K562 (cell line): Measurements from ENCODE around the gene ERFL. TPM values are rescaled to one million over a fixed set of nuclear protein-coding genes. Genes with fewer than 3 reads are reported as not detected.

Experiments
- ATAC-seq: fragments of 200-7000 bp; cut with Tn5 transposase; 3 replicates; pipeline ENCODE4 v1.9.1; 2020; ENCODE audit warnings: moderate library complexity
- BruUV-seq: library from RNA; stranded (reverse); fragments of 400-500 nt; replicated peaks from 2 replicates; lab custom pipeline; 2021; lab: Mats Ljungman, UMichigan
- CTCF ChIA-PET: fragments of 300-600 bp; formaldehyde crosslinking; extraction: SDS; loops from one replicate; lab custom pipeline; 2021; ENCODE audit warnings: low intra/inter-chr PET ratio; lab: Yijun Ruan, JAX
- POLR2A ChIA-PET: fragments of 300-600, 350-650 bp; sonication (Branson Sonifier 250); formaldehyde crosslinking; extraction: SDS; loops from one replicate; lab custom pipeline; 2021; ENCODE audit warnings: antibody characterized with exemption, inconsistent platforms; lab: Yijun Ruan, JAX
- DNase-seq, 4 experiments: peaks; one replicate each; pipeline versions ENCODE4 v3.0.0 to v3.0.0-alpha.2; 2011 to 2018; ENCODE audit warnings: low spot score in 3 of 4, mixed read lengths in 3 of 4; ENCODE audit errors: extremely low read depth in 1 of 4
- FAIRE-seq: peaks from 2 replicates; lab custom pipeline; 2011; peaks lifted over from hg19 to GRCh38; lab: Jason Lieb, UNC
- H2AFZ ChIP-seq: 2 replicates; pipeline ENCODE4 v1.6.0; 2011; ENCODE audit warnings: low read depth, low read length, control low read depth, inconsistent platforms
- H3K27ac ChIP-seq: fragments of 200-600 bp; 3 replicates; pipeline ENCODE4 v1.8.0; 2011; ENCODE audit warnings: low read depth, mild to moderate bottlenecking, control low read depth, inconsistent platforms, low read length, moderate library complexity, mixed read lengths; ENCODE audit errors: extremely low read depth
- H3K27me3 ChIP-seq, 2 experiments: fragments of 300-600 bp in 1 of 2; 2 replicates in 1 of 2; 3 replicates in 1 of 2; pipeline versions ENCODE4 v1.6.0 to v1.8.0; 2011; ENCODE audit warnings: inconsistent platforms in 2 of 2, low read length in 2 of 2, mild to moderate bottlenecking in 1 of 2, mixed read lengths in 1 of 2, moderate library complexity in 1 of 2; ENCODE audit not compliant: control insufficient read depth in 2 of 2, insufficient read depth in 2 of 2
- H3K36me3 ChIP-seq: fragments of 300-600 bp; 3 replicates; pipeline ENCODE4 v1.8.0; 2011; ENCODE audit warnings: mild to moderate bottlenecking, low read length, inconsistent platforms; ENCODE audit not compliant: control insufficient read depth, insufficient read depth
- H3K4me1 ChIP-seq, 2 experiments: fragments of 200-600 bp in 1 of 2; replicated peaks in 1 of 2; 2 replicates in 1 of 2; 3 replicates in 1 of 2; pipeline versions ENCODE4 v1.5.1 to v1.8.0; 2011; ENCODE audit warnings: inconsistent platforms in 2 of 2, low read length in 2 of 2, mild to moderate bottlenecking in 1 of 2, mixed read lengths in 1 of 2, moderate library complexity in 1 of 2; ENCODE audit not compliant: control insufficient read depth in 2 of 2, insufficient read depth in 2 of 2
- H3K4me2 ChIP-seq: 2 replicates; pipeline ENCODE4 v1.6.1; 2011; ENCODE audit warnings: low read length, control low read depth, inconsistent platforms, mixed read lengths; ENCODE audit not compliant: insufficient read depth
- H3K4me3 ChIP-seq: fragments of 200-600 bp; sonication (generic), shearing (Covaris generic); 2 replicates; pipeline ENCODE4 v1.5.1; 2016; ENCODE audit warnings: control low read depth, inconsistent platforms
- H3K79me2 ChIP-seq: fragments of 200-600 bp; 3 replicates; pipeline ENCODE4 v1.8.0; 2011; ENCODE audit warnings: low read length, inconsistent platforms; ENCODE audit not compliant: control insufficient read depth, insufficient read depth
- H3K9ac ChIP-seq, 2 experiments: 2 replicates each; pipeline versions ENCODE4 v1.6.0 to v1.6.1; 2011; ENCODE audit warnings: low read depth in 2 of 2, low read length in 2 of 2, control low read depth in 1 of 2, inconsistent platforms in 1 of 2, mild to moderate bottlenecking in 1 of 2, mixed read lengths in 1 of 2; ENCODE audit not compliant: insufficient read depth in 1 of 2
- H3K9me1 ChIP-seq: one replicate; pipeline ENCODE4 v1.6.0; 2011; ENCODE audit warnings: inconsistent platforms, mild to moderate bottlenecking, low read length, moderate library complexity; ENCODE audit not compliant: control insufficient read depth, insufficient read depth
- H3K9me3 ChIP-seq: replicated peaks from 2 replicates; pipeline ENCODE4 v1.5.1; 2011; ENCODE audit warnings: low read depth, low read length, inconsistent platforms; ENCODE audit not compliant: control insufficient read depth, insufficient read depth
- H4K20me1 ChIP-seq: replicated peaks from 2 replicates; pipeline ENCODE4 v1.6.1; 2011; ENCODE audit warnings: low read length, inconsistent platforms, mixed read lengths; ENCODE audit not compliant: control insufficient read depth, insufficient read depth
- MAX ChIP-seq: sonication (generic); formaldehyde crosslinking; IDR thresholded peaks from 2 replicates; pipeline ENCODE4 v1.9.0; 2022; ENCODE audit warnings: mild to moderate bottlenecking, missing genetic modification reagents
- NFIX ChIP-seq: fragments of 250-450 bp; sonication (Bioruptor Pico); IDR thresholded peaks from 2 replicates; pipeline ENCODE4 v1.4.0; 2020; ENCODE audit warnings: low read depth, mild to moderate bottlenecking, moderate library complexity
- POLR2B ChIP-seq: fragments of 450-650 bp; IDR thresholded peaks from 2 replicates; pipeline ENCODE4 v1.6.1; 2018; ENCODE audit warnings: low read depth; ENCODE audit not compliant: partially characterized antibody
- POLR2G ChIP-seq: fragments of 200-400 bp; formaldehyde crosslinking; IDR thresholded peaks from 2 replicates; pipeline ENCODE4 v1.6.1; 2017; ENCODE audit warnings: low read depth, mild to moderate bottlenecking, antibody characterized with exemption, low read length, moderate library complexity
- RBFOX2 ChIP-seq: fragments of 200-400 bp; formaldehyde crosslinking; IDR thresholded peaks from 2 replicates; pipeline ENCODE4 v1.6.1; 2017; ENCODE audit warnings: low read depth, mild to moderate bottlenecking, low read length, moderate library complexity
- WGBS: fragments of 100-300 bp; shearing (Covaris generic); methylation state at CpG from one replicate; pipeline ENCODE4 v1.1.6; 2016; ENCODE audit warnings: low coverage, mixed read lengths; ENCODE audit not compliant: insufficient coverage; ENCODE audit errors: missing lambda C conversion rate; 5-methylcytosine and 5-hydroxymethylcytosine counted together
- in situ Hi-C: fragments of 300-500 bp; cut with MboI; formaldehyde crosslinking; loops from 4 replicates; pipeline ENCODE4 v1.15.0; 2018; ENCODE audit warnings: inconsistent platforms, mixed read lengths
- intact Hi-C: fragments of 100-400 bp; cut with micrococcal nuclease; formaldehyde crosslinking; loops from 2 replicates; pipeline ENCODE4 v1.14.2; 2022
- polyA plus RNA-seq, 8 experiments: library from polyadenylated mRNA; depleted of rRNA in 4 of 8; stranded (reverse) in 5 of 8; unstranded in 3 of 8; fragments of >200 nt; fragmentation: Nextera tagmentation in 2 of 8; fragmentation: Illumina TruSeq in 1 of 8; extraction: Ambion mirVana in 2 of 8; extraction: Trizol in 1 of 8; gene quantifications; 2 replicates each; pipeline versions ENCODE4 v1.2.1 to v1.2.3, GENCODE V29; 2011 to 2014; ENCODE audit warnings: inconsistent platforms in 1 of 8, missing spikeins in 1 of 8
- total RNA-seq, 7 experiments: library from RNA; depleted of rRNA in 6 of 7; stranded (reverse); fragments of >200 nt in 6 of 7; fragmentation: Illumina TruSeq in 2 of 7; extraction: Trizol in 2 of 7; gene quantifications; 2 replicates each; pipeline versions ENCODE4 v1.2.1 to v1.2.3, GENCODE V29; 2011 to 2021; ENCODE audit warnings: low replicate concordance in 1 of 7
- TF ChIP-seq, protein P1 (sequence below): IDR thresholded peaks from 2 replicates; pipeline ENCODE4 v1.6.1; 2012; ENCODE audit warnings: low read depth, low read length, improper control_type of control experiment, borderline replicate concordance
- TF ChIP-seq, protein P2 (sequence below), 3 experiments: IDR thresholded peaks in 2 of 3; conservative IDR thresholded peaks in 1 of 3; 2 replicates each; pipeline ENCODE4 v1.5.1; 2011 to 2012; ENCODE audit warnings: low read length in 3 of 3, mild to moderate bottlenecking in 3 of 3, control low read depth in 2 of 3, improper control_type of control experiment in 1 of 3, inconsistent platforms in 1 of 3, low read depth in 1 of 3, mixed read lengths in 1 of 3, moderate library complexity in 1 of 3; ENCODE audit not compliant: insufficient read depth in 2 of 3
- TF ChIP-seq, protein P3 (sequence below): sonication (generic); formaldehyde crosslinking; IDR thresholded peaks from 2 replicates; pipeline ENCODE4 v1.8.1; 2023; ENCODE audit warnings: mild to moderate bottlenecking, missing genetic modification reagents
- TF ChIP-seq, protein P4 (sequence below): fragments of 450-650 bp; IDR thresholded peaks from 2 replicates; pipeline ENCODE4 v1.6.1; 2017; ENCODE audit warnings: mild to moderate bottlenecking, moderate library complexity

ERFL gene
- total and polyA plus RNA-seq, 9 of the 15 experiments (the other 6 are each of a cell fraction or from before 2014, with no cell fraction given): 0.07 to 0.75 (median 0.32) TPM; not detected in 4

GRCh38 chr19:41895745-41896580 is 32.3 kb downstream of the ERFL start:
- Histone ChIP-seq H3K79me2 (no peaks in the 10 kb centered on the region), H3K9ac (peak overlapping the region in 1 of 2 experiments; percentile 52; a peak in 1 of 4 replicates), H3K27ac (no peak overlapping the region), H3K36me3 (peaks cover 78% of the 10 kb centered on the region), H4K20me1 (no peaks in the 10 kb centered on the region), H3K4me3 (no peak overlapping the region), H2AFZ (no peak overlapping the region), H3K4me2 (no peak overlapping the region), H3K9me3 (no peaks in the 10 kb centered on the region), H3K9me1 (no peaks in the 10 kb centered on the region), H3K4me1 (peaks cover 0 to 26% of the 10 kb centered on the region in 2 experiments; a peak in 2 of 5 replicates), H3K27me3 (no peaks in the 10 kb centered on the region)
- DNase-seq (no peak), ATAC-seq (peak; percentile 66), FAIRE-seq (no peak)
- ChIA-PET CTCF (no interaction called here), POLR2A (interaction anchor here (0.7 kb wide), 2 partner anchors 14 to 457 kb away, joined by 3 read pairs; no protein-coding TSS in a partner anchor)
- intact Hi-C loops: no loop called here
- TF ChIP-seq, protein P1, sequence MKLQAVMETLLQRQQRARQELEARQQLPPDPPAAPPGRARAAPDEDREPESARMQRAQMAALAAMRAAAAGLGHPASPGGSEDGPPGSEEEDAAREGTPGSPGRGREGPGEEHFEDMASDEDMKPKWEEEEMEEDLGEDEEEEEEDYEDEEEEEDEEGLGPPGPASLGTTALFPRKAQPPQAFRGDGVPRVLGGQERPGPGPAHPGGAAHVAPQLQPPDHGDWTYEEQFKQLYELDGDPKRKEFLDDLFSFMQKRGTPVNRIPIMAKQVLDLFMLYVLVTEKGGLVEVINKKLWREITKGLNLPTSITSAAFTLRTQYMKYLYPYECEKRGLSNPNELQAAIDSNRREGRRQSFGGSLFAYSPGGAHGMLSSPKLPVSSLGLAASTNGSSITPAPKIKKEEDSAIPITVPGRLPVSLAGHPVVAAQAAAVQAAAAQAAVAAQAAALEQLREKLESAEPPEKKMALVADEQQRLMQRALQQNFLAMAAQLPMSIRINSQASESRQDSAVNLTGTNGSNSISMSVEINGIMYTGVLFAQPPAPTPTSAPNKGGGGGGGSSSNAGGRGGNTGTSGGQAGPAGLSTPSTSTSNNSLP: no peak
- TF ChIP-seq, protein P2, sequence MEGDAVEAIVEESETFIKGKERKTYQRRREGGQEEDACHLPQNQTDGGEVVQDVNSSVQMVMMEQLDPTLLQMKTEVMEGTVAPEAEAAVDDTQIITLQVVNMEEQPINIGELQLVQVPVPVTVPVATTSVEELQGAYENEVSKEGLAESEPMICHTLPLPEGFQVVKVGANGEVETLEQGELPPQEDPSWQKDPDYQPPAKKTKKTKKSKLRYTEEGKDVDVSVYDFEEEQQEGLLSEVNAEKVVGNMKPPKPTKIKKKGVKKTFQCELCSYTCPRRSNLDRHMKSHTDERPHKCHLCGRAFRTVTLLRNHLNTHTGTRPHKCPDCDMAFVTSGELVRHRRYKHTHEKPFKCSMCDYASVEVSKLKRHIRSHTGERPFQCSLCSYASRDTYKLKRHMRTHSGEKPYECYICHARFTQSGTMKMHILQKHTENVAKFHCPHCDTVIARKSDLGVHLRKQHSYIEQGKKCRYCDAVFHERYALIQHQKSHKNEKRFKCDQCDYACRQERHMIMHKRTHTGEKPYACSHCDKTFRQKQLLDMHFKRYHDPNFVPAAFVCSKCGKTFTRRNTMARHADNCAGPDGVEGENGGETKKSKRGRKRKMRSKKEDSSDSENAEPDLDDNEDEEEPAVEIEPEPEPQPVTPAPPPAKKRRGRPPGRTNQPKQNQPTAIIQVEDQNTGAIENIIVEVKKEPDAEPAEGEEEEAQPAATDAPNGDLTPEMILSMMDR (IDR thresholded peaks at IDR 0.05 in 2 of 3, conservative IDR thresholded peaks at IDR 0.05 in 1 of 3; ENCODE audit: insufficient read depth in 2 of 3, low read depth in 1 of 3, low read length in 3 of 3): peak; percentile 12 to 47 (median 28); a peak in 2 of 6 replicates
- TF ChIP-seq POLR2G: peak; percentile 56
- TF ChIP-seq, protein P3, sequence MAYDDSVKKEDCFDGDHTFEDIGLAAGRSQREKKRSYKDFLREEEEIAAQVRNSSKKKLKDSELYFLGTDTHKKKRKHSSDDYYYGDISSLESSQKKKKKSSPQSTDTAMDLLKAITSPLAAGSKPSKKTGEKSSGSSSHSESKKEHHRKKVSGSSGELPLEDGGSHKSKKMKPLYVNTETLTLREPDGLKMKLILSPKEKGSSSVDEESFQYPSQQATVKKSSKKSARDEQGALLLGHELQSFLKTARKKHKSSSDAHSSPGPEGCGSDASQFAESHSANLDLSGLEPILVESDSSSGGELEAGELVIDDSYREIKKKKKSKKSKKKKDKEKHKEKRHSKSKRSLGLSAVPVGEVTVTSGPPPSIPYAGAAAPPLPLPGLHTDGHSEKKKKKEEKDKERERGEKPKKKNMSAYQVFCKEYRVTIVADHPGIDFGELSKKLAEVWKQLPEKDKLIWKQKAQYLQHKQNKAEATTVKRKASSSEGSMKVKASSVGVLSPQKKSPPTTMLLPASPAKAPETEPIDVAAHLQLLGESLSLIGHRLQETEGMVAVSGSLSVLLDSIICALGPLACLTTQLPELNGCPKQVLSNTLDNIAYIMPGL (CRISPR knock-in tag): no peak
- peak; percentile 13; the same call in 1 of the 2 replicates for TF ChIP-seq MAX (CRISPR knock-in tag)
- TF ChIP-seq, protein P4, sequence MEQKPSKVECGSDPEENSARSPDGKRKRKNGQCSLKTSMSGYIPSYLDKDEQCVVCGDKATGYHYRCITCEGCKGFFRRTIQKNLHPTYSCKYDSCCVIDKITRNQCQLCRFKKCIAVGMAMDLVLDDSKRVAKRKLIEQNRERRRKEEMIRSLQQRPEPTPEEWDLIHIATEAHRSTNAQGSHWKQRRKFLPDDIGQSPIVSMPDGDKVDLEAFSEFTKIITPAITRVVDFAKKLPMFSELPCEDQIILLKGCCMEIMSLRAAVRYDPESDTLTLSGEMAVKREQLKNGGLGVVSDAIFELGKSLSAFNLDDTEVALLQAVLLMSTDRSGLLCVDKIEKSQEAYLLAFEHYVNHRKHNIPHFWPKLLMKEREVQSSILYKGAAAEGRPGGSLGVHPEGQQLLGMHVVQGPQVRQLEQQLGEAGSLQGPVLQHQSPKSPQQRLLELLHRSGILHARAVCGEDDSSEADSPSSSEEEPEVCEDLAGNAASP: no peak
- peak; percentile 41; the same call in 1 of the 2 replicates for TF ChIP-seq RBFOX2
- TF ChIP-seq POLR2B: no peak
- no peak for TF ChIP-seq NFIX (CRISPR knock-in tag)
- 85% methylated on average over 16 of the region's 19 CpGs for WGBS
- BruUV-seq: no TSS peak
- in situ Hi-C loops: no loop called here
